GM13976 (cell line): ENCODE measurements around the gene SREBF1.

Experiments used
- DNase-seq: peaks from one replicate; pipeline ENCODE4 v3.0.0; 2012; ENCODE audit warnings: low spot score
- in situ Hi-C: fragments of 300-500 bp; cut with MboI; formaldehyde crosslinking; loops from one replicate; pipeline ENCODE4 v1.12.0; 2022; ENCODE audit warnings: low sequenced_read_pairs, mixed read lengths, inconsistent platforms; ENCODE audit not compliant: unreplicated experiment
- TF ChIP-seq, protein P1 (sequence below): IDR thresholded peaks from 2 replicates; pipeline ENCODE4 v1.5.1; 2012; ENCODE audit warnings: borderline replicate concordance, mild to moderate bottlenecking; ENCODE audit not compliant: insufficient read depth; ENCODE audit errors: extremely low read depth, missing control alignments, control extremely low read depth

Gene SREBF1

DNA sequence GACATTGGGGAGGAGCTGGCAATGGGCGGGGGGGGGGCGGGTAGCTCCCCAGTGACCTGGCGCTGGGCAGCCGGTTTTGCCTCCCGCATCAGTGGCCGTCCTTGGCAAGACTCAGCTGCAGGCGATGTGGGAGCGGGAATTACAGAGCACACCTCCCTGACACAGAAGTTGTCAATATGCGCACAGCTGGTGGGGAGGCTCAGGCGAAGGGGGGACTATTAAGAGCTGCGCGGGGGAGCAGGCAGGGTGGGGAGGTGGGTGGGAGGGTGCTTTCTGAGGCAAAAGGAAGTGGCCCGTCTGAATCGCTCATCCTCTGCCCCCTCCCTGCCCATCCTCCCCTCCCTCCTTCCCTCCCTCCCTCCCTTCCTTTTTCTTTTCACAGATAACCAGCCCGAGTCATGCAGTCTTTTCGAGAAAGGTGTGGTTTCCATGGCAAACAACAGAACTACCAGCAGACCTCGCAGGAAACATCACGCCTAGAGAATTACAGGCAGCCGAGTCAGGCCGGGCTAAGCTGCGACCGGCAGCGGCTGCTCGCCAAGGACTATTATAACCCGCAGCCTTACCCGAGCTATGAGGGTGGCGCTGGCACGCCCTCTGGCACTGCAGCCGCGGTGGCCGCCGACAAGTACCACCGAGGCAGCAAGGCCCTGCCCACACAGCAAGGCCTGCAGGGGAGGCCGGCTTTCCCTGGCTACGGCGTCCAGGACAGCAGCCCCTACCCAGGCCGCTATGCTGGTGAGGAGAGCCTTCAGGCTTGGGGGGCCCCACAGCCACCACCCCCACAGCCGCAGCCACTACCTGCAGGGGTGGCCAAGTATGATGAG, 44.0 kb downstream of the SREBF1 start:
- in situ Hi-C loops = no loop called here
- TF ChIP-seq, protein P1, sequence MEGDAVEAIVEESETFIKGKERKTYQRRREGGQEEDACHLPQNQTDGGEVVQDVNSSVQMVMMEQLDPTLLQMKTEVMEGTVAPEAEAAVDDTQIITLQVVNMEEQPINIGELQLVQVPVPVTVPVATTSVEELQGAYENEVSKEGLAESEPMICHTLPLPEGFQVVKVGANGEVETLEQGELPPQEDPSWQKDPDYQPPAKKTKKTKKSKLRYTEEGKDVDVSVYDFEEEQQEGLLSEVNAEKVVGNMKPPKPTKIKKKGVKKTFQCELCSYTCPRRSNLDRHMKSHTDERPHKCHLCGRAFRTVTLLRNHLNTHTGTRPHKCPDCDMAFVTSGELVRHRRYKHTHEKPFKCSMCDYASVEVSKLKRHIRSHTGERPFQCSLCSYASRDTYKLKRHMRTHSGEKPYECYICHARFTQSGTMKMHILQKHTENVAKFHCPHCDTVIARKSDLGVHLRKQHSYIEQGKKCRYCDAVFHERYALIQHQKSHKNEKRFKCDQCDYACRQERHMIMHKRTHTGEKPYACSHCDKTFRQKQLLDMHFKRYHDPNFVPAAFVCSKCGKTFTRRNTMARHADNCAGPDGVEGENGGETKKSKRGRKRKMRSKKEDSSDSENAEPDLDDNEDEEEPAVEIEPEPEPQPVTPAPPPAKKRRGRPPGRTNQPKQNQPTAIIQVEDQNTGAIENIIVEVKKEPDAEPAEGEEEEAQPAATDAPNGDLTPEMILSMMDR = no peak
- peak; percentile 69 for DNase-seq

DNA sequence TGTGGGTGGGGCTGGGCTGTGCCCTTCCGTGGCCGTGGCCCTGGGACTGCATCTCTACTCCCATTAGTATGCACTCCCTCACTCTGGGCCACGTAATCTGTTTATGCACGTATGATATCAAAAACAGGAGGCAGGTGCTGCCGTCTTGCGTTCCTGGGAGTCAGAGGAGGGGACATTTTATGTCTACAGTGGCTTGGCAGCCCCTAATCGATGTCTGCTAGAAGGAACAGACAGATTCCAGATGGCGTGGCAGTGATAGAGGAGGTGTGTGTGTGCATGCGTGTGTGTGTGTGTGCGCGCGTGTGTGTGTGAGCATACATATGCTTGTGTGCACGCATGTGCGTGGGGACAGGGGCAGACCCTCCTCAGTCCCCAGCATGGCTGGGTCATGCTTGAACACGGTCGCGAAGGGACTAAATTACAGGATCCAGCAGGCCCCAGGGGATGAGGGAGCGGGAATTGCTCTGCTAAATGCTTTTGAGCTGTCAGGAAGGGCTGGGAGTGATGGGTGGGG, 44.7 kb downstream of the SREBF1 start:
- in situ Hi-C loops = no loop called here
- TF ChIP-seq, protein P1 = no peak
- DNase-seq = no peak

DNA sequence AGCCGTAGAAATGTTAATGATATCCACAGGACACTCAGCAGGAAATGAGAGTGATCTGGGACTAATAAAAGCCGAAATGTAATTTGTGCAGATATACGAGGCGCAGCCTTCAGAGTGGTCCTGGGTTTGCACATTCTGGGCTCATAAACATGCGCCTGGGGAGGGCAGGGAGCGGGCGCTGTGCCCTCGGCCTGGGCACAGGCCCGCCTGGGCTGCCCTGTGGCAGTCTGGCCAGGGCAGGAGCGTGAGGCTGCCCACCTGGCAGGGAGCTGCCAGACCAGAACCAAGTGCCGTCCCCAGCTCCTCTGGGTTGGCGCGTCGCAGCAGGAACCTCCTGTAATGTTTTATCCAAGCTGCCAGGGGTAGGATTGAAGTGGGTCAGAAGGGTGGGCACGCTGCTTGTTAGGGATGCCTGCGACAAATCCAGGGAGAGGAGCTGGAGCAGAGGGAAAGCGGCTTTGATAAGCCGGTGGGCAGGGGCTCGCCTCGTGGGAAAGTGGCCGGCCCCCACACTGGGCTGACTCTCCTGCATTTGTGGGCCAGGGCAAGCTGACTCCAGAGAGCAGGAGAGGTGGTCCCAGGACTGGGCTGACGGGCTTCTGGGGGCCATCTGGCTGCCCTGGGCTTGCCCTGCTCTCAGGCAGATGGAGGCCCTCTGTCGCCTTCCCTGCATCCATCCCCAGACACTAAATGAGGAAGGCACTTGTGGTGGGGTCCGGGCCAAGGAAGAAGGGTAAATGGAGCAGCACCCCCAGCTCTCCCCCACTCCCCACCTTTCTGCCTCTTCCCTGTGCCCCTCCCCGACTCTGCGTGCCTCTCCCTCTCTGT, 45.9 kb downstream of the SREBF1 start:
- DNase-seq = no peak
- in situ Hi-C loops = no loop called here
- TF ChIP-seq, protein P1 = no peak

DNA sequence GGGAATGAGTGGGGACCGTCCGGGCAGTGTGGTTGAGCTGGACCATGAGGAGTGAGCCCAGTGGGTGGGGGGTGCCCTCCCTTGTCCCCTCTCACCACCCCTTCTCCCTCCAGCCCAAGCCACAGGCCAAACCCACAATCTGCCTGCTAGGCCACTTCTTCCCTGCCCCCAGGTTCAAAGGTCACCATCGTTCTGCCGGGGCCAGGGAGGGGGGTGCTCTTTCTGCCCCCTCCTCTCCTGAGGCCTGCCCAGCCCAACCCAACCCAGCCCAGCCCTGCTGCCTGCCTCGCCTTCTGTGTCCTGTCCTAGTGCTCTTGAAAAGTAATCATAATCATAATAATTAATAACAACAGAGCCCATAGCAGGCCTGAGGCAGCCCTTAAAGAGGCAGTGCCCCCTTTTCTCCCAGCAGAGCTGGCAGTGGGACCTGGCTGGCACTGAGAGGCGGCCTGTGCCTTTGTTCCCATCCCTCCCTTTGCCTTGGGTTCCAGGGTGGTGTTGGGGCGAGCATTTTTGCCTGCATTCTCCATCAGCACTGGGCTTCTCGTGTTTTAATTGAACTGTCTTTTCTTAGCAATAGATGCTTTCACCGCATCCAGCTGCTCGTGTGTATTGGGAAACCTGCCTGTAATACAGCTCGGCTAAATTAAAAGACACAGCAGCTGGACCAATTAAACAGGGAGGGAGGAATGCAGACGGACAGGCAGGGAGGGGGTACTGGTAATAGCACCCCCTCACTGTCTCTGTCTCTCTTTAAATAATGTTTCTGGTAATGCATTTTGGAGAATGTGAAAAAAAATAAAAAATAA, 46.8 kb downstream of the SREBF1 start:
- DNase-seq = no peak
- in situ Hi-C loops = no loop called here
- TF ChIP-seq, protein P1 = no peak

DNA sequence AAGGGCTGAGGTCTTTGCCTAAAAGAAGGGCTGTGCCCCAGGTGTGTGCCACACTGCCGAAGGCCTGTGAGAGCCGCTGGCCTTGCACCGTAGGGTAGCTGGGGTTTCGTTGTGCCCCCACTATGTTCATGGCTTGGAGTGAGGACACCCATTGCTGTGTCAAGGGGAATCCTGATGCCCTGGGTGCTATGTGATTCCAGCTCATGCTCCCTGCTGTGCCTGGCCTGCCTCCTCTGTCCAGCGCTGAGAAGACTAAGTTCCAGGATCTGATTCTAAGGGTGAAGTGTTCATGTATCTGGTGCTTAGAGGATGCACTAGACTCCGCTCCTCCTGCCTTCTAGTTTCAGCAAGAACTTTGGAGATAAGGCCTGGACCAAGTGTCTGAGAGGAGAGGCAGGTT, 47.4 kb downstream of the SREBF1 start:
- TF ChIP-seq, protein P1 = no peak
- DNase-seq = no peak
- in situ Hi-C loops = no loop called here

DNA sequence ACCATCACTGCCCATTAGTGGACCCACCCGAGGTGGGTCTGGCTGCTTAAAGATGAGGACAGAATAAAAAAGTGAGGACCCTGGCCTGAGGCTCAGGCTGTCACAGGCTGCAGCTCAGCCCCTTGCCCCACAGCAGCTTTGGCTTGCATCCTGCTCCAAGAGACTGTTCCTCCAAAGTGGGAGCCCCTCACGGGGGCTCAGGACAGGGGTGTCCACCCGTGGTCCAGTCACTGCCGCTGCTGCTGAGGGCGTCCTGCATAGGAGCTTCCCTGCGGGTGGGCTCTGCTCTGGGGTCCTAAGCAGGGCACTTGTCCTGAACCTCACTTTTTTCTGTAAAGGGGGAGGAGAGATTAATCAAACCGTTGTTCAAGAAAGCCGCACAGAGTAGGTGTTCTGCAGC, 47.8 kb downstream of the SREBF1 start:
- DNase-seq = no peak
- in situ Hi-C loops = no loop called here
- TF ChIP-seq, protein P1 = no peak
